Activated T-helper 1 cell treated with Interleukin-2 at 50 U/mL for 16 hours (primary cell): ENCODE results near the gene ZG16B.

Source experiments
- DNase-seq: peaks from one replicate; pipeline ENCODE4 v3.0.0-alpha.2; 2020; ENCODE audit warnings: low read depth

The ZG16B gene, protein sequence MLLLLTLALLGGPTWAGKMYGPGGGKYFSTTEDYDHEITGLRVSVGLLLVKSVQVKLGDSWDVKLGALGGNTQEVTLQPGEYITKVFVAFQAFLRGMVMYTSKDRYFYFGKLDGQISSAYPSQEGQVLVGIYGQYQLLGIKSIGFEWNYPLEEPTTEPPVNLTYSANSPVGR

DNA sequence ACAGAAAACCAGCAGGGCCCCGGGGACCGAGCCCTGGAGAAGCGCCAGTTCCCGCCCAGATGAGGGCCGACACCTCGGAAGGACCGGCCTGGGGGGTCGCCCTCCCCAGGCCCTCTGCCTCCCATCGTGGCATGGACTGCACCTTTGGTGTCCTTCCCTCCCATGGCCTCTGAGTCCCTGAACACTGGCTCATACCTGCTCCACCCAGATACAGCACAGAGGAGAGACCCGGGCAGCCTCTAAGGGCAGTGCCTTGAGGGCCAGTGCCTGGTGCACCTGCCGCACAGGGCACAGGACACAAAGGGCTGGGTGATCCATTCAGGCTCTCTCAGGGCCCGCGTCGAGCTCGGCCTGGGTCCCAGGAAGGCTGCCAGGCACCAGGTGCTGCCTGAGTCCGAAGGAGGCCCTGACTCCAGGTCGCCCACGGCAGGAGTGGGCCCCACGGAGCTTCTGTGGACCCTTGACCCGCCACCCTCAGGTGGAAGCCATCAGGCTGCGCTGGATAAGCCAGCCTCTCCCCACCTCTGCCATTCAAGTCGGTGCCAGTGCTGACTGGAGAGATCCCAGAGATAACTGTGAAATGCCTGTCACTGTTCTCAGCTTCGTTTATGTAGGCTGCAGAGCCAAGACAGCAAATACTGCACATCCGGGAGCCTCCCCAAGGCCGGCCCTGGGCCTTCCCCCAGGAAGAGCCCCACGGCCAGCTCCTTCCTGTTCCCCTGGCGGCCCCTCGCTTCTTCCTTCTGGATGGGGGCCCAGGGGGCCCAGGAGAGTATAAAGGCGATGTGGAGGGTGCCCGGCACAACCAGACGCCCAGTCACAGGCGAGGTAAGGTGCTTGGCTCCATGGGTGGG is at the start of gene ZG16B:
Gene ZG16B, plus strand, starts transcription at position 803 of the 854 bp plus-strand sequence. CDS start 139 bp downstream, outside the sequence.
- DNase-seq, result no peak

DNA sequence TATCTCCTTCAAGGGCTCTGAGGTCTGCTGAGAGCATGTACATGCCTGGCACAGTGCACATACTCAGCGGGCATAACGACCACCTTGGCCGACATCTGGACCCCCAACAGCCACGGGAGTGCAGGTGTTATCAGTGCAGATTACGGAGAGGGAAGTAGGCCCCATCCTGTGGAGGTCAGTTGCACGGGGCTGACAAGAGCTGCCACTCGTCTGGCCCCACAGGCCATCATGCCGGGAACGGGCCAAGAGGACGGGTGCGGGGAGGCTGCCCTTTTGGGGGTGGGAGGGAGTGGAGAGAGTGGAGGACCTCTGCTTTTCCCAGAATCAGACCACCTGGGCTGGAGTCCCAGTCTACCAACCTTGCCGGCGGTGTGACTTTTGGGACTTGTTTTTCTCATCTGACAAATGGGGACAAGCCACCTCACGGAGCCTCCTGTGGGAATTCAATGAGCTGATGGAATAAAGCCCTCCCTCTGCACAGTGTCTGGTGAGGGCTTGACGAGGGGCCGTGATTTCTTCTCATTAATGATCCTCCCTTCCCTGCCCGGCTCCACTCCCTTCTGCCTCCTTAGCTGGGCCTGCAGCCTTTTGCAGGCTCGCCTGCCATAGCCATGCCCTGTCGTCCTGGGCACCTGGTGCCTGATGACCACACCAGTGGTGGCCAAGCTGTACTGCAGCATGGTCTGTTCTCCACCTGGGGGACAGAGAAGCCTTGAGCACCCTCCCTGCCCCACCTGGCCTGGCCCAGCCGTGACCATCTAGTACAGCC is 47.3 kb upstream of the ZG16B start:
- DNase-seq, result no peak

DNA sequence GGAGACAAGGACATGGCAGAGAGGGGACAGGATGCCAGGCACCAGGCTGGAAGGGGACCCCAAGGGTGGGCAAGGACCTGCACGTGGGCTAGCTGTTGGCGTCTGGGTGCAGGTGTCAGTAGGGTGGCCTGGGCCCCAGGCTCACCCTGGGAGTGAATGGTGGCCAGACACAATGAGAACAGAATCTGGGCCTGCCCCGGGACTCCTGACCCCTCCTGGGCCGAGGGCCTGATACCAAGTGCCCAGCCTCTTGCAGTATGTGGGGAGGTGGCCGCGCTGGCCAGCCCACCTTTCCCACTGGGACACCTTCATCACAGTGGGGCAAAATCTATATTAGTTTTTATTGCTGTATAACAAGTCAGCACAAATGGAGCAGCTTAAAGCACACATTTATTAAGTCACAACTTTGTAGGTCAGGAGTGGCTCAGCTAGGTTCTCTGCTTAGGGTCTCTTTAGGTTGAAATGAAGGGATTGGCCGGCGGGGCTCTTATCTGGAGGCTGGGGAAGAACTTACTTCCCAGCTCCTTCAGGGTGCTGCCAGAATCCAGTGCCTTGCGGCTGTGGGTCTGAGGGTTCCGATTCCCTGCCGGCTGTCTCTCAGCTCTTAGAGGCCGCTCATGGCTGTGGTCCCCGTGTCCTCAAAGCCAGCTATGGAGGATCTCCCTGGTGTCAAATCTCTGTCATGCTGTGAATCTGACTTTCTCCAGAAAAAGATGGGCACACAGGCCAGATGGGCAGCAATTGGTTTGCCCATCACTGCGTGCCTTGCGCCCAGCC is 46.3 kb upstream of the ZG16B start:
- DNase-seq, result no peak

DNA sequence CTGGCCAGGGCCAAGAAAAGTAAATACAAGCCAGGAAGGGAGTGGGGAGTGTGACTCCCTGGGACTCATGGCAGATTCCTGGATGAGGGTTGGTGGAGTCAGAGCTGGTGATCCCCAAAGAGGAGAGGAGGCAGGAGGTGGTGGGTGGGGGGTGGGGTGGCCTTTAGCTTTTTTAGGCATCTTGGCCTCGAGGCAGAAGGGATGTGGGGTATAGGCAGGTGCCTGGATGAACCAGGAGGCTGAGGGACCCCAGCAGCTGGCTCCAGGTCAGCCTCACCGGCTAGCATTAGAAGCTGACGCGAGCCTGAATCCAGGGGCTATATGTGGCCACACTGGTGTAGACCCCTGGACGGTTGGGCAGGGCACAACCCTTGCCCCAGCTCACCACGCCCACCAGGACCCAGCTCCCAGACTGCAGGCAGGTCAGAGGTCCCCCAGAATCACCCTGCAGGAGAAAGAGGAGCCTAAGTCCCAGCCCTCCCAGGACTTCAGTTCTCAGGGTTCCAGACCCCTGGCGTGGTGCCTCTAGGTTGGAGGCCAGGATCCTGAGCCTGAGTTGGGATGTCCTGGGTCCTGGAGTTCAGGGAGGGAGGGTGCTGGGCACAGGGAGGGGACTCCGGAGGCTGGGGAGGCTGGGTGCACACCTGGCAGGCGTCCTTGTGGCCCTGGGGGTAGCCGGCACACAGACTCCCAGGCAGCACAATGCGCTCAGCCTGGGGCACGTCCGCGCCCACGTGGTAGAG is 45.6 kb upstream of the ZG16B start:
- DNase-seq, result no peak

DNA sequence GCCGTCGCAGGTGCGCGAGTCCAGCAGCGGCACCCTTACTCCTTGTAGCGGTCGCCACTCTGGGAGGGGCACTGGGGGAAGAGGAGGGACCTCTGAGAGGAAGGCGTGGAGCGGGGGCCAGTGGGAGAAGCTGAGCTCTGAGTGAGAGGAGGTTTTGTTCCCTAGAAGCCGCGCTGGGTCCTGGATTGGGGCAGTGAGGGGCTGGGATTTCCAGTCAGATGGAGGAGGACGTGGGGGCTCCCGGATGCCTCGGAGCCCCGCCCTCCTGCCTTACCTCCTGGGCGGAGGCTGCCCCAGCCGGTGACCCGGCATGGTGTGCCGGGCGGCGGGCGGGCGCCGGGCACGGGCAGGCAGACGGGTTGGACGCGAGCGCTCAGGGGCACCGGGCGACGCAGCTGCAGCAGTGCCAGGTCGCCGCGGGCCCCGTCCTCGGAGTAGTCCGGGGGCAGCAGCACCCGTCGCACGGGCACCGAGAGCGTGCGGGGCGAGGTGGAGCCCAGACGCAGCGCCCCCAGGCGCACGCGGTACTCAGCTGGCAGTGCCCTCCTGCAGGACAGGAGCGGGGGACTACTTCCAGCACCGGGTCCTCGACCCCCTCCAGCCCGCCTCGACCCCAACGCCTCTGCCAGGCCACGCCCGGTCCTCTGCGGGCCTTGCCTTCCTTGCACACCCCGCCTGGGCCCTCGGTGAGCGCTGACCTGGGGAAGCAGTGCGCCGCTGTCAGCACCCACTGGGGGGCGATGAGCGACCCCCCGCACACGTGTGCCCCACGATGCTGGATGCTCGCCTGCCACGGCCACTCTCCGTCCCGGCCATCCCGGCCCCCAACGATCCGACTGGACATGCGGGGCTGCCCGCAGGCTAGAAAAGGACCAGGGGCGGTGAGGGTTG is 44.8 kb upstream of the ZG16B start:
- DNase-seq, result no peak

DNA sequence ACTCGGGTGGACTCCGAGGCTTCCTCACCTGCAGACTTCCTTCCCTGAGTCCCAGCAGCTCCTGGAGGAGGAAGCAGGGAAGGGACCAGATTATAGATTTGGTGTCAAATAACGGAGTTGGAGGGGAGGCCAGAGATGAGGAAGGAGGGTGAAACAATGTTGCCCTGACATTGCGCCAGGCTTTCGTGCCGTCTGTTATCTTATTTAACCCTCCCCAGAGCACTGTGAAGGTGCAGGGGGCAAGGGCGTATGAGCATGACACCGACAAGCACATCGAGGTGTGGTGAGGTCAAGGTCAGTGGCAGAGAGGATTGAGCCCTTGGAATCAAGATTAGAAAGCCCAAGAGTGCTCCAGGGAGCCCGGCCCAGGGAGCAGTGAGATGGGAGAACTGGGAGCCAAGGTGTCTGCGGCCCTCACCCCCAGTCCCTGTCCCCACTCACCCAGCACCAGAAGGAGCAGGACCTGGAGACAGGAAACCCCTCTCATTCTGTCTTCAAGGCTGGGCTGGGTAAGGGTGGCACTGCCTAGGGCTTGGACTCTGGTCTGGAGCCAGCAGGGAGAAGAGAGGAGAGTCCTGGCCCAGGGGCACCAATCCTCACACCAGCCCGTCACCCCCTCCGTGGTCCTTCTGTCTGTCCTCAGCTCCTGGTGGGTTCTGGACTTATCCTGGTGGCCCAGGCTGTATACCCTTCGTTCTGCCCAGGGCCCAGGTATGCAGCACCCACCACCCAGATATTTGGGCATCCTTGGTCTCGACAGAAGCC is 43.9 kb upstream of the ZG16B start:
- DNase-seq, result no peak

DNA sequence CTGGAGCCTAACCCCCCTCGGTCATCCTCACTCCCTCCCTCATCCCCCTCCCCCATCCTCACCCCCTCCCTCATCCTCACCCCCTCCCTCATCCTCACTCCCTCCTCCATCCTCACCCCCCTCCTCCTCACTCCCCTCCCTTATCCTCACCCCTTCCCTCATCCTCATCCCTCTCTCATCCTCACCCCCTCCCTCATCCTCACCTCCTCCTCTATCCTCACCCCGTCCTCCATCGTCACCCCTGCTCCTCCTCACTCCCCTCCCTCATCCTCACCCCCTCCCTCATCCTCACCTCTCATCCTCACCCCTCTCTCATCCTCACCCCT is 43.3 kb upstream of the ZG16B start:
- no peak for DNase-seq

DNA sequence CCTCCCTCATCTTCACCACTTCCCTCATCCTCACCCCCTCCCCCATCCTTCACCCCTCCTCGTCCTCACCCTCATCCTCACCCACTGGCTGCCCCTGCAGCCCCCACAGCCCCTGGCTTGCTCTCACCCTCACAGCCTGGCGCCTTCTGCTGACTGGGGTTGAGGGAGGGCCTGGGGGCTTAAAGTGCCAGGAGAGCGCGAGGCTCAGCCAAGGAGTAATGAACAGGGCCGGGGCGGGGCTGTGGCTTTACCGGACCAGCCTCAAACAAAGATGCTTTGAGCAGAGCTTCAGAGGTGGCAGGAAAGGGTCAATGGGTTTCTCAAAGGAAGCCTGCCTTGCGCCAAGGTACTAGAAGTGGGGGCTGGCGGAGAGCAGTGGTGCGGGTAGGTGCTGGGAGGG is 42.7 kb upstream of the ZG16B start, which contains the start of gene PRSS33:
Gene PRSS33, minus strand, starts transcription at position 155 of the 400 bp plus-strand sequence. CDS start 1,013 bp downstream, outside the sequence.
- DNase-seq, result no peak

DNA sequence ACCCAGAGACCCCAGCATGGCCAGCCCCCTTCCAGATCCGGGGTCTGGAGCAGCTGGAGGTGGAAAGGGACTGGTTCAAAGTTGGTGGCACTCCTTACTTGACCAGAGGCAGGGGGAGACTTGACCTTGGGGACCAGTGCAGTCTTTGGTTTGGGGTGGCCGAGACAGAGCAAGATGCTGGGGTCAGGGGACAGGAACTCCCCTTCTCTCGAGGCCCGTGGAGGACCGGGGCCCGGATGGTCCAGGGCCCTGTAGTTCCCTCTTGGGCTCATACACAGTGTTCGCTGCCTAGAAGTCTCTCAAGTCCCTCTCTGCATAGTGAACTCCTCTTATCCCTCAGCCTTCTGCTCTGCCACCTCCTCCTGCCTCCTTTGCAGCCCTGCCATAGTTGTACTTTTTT is 42.1 kb upstream of the ZG16B start:
- no peak for DNase-seq

DNA sequence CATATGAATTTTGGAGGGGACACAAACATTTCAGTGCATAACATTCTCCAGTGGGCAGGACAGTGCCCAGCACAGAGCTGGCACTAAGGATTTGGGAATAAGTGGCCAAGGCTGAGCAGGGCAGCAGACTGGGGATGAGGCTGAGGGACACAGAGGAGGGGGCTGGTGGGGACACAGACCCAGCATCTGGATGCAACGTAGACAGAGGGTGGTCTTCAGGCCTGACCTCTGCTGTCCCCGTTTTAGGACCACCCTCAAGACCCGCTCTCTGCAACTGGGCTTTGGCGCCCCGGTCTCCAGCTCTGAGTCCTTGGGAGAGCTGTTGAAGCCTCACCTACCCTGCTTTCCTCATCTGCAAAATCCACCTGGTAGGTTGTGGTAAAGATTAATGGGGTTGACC is 39.5 kb upstream of the ZG16B start:
- DNase-seq, result no peak

DNA sequence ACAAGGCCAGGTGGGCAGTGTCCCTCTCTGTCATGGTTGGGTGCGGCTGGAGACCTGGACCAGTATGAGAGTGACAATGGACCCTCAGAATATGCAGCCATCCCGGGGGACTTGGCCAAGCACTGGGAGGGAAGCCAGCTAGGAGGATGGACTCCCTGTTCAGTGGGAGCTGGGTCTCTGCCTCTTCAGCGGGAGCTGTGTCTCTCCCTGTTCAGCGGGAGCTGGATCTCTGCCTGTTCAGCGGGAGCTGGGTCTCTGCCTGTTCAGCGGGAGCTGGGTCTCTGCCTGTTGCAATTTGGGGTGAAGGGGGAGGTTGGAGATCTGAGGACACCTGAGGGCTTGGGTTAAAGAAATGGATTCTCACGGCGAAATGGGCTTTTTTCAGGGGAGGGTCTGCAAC is 38.9 kb upstream of the ZG16B start:
- DNase-seq, result no peak

DNA sequence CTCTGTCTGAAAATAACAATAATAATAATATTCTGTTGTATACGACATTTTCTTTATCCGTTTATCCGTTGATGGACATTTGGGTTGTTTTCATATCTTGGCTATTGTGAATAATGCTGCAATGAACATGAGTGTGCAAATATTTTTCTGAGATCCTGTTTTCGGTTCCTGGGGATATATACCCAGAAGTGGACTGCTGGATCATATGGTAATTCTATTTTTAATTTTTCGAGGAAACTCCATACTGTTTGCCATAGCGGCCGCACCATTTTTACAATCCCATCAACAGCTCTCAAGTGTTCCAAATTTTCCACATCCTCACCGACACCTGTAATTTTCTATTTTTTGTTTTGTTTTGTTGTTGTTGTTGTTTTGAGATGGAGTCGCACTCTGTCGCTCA is 37.2 kb upstream of the ZG16B start:
- no peak for DNase-seq

DNA sequence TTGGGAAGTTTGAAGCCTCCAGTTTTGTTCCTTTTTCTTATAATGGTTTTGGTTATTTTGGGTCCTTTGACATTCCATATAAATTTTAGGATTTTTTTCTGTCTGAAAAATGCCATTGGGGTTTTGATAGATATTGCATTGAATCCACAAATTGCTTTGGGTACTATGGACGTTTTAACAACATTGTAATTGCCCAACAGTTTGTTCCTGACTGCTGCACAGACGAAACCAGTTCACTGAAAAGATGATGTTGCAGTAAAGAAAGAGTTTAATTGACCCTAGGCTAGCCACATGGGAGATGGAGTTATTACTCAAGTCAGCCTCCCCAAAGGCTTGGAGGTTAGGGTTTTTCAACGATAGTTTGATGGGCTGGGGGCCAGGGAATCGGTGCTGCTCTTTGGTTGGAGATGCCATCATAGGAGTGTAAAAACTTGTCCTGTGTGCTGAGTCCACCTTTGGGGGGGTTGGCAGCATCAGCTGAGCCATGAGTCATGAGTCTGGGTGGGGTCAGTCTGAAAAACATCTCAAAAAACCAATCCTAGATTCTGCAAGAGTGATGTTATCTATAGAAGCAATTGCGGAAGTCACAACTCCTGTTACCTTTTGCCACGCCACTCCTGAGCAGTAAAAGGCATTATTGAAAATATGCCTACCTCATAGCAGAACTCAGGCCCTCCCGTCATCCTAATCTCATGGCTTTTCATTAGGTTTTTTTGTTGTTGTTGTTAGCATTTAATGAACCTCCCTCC is 34.5 kb upstream of the ZG16B start:
- DNase-seq, result no peak

DNA sequence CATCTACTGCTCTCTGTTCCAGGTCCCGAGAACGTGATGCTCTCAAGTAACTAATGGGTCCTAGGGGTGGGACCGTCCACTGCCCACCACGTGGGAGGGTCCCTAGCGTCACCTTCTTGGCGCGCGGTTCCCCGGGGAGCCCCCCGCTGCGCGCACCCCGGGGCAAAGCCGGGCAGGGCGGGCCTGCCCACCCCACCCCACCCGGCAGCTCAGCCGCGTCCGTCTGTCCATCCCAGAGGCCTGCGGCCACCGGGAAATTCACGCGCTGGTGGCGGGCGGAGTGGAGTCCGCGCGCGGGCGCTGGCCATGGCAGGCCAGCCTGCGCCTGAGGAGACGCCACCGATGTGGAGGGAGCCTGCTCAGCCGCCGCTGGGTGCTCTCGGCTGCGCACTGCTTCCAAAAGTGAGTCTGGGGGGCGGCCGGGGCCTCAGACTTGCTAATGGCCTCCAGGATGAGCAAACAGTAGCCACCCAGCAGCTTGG is 31.3 kb upstream of the ZG16B start:
- no peak for DNase-seq

DNA sequence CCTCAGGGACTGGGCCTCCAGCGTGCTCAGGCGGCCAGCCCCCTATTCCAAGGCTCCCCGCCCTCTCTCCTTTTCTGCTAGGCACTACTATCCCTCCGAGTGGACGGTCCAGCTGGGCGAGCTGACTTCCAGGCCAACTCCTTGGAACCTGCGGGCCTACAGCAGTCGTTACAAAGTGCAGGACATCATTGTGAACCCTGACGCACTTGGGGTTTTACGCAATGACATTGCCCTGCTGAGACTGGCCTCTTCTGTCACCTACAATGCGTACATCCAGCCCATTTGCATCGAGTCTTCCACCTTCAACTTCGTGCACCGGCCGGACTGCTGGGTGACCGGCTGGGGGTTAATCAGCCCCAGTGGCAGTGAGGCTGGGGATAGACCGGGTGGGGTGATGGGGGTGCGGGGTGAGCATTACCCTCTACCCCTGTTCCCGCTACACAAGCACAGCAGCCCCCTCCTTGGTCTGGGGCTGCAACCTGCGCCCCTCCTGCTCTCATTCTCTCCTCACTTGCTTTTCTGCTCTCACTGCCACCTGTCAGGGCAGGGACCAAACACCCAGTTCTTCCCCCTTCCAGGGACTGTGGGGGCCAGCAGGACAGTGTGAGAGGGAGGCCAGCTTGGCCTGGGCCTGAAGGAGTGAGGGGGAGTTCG is 30.8 kb upstream of the ZG16B start:
- no peak for DNase-seq

DNA sequence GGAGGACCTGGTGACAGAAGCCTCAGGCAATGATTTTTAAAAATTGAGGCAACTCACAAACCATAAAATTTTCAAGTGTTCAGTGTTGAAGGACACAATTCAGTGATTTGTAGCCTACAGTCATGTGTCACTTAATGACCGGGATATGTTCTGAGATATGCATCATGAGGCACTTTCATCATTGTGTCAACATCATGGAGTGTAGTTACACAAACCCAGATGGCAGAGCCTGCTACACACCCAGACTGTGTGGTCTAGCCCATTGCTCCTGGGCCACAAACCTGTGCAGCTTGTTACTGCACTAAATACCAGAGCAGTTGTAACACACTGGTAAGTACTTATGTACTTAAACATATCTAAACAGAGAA is 30.3 kb upstream of the ZG16B start:
- no peak for DNase-seq

DNA sequence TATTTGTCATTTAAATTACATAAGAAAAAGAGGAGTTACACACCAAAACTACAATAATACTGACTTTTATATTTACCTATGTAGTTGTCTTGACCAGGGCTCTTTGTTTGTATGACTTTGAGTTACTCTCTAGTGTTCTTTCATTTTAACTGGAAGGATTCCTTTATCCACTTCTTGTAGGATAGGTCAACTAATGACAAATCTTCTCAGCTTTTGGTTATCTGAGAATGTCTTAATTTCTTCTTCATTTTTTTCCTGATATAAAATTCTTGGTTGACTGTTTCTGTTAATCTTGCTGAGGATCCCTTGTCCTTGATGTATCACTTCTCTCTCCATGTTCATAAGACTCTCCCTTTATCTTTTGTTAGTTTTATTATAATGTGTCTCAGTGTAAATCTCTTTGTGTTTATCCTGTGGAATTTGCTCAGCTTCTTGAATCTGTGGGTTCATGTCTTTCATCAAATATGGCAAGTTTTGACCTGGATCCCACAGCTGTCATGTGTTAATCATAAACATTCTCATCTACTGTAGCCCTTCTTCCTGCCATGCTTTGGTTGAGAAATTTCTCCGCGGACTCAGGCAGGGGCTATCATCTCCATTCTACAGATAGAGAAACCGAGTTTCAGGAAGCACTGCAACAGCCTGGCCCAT is 26.4 kb upstream of the ZG16B start:
- no peak for DNase-seq

DNA sequence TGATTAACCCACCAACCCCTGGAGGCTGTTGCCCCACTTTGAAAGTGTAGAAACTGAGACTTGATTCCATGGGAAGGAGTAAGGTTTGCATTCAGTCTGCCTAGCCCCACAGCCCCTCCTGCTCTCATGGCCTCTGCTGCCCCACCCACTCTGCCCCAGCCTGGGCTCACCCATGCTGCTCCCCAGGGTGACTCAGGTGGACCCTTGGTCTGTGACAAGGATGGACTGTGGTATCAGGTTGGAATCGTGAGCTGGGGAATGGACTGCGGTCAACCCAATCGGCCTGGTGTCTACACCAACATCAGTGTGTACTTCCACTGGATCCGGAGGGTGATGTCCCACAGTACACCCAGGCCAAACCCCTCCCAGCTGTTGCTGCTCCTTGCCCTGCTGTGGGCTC is 25.4 kb upstream of the ZG16B start:
- no peak for DNase-seq
